Putamen (tissue), 1 donor: ENCODE measurements around the gene CDH4.

Experiments
- DNase-seq: peaks from one replicate; pipeline ENCODE4 v3.0.0-alpha.2; 2016; ENCODE audit warnings: low spot score

Gene CDH4

DNA sequence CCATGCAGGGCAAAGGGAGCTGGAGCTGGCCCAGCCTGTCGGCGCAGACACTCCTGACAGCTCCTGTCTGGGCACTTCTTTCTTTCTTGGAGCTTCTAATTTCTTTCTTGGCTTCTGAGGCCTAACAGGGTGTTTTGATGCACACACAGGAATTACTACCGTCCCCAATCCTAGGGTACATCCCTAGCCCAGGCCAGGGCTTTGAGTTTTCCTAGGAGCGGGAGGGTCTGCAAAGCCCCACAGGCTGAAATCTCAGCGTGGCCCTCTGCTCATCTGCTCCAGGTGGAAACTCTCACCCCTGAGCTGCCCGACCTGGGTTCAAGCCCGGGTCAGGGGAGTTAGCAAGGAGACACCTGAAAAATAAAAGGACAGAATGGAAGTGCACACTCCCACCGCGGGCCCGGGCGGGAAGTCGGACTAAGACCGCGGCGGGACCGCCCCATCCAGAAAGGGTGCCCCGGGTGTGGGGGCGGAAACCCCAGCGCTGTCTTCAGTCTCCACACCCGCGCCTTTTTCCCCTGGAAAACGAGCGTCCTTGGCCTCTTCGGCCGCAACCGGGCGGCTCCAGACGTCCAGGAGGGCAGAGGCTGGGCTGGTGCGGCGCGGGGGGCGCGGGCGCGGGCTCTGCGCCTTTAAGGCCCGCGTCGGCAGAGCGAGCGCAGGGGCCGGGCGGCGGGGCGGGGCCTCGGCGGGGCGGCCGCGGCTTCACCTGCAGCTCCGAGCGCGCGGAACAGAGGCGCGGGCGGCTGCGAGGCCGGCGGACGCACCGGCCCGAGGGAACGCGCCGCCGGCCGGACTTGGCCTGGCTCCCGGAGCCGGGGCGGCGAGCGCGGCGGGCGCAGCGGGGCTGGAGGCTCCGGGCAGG, at the start of gene CDH4:
TSS of gene CDH4 (plus strand) at position 733 of the 865 bp plus-strand sequence.
- DNase-seq, result no peak

DNA sequence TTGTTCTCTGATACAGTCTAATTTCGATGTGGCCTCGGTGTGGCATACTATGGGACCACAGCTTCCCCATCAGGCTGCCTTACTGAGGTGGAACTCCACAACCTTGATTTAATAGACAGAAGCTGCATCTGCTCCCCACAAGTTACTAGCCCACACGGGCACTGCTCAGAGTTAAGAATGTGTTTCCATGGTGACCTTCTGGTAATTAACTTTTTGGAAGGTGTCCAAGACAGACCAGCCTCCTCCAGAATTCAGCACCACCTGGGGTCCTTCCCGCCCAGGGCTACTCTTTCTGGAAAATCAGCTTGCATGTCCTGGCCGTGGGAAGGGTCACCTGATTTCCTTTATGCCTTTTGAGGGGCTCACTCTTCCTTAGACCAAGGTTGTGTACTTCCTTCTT, 48.7 kb upstream of the CDH4 start:
- no peak for DNase-seq

DNA sequence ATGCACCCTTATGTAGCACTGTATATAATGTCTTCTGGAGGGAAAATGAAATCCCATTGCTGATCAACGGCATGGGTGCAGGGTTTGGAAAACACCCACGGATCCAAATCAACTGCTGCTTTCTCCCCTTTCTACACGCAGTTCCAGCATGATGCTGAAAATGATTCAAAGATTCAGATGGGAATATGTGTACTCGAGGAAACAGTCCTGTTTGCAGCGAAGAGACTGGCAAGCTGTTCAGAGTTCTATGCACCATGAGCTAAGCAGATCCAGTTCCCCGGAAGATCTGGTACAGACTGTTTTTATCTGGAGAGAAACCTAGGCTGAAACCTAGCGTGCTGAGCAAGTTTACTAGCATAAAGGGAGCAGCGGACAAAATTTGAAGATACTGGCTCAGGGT, 47.9 kb upstream of the CDH4 start:
- DNase-seq, result no peak

DNA sequence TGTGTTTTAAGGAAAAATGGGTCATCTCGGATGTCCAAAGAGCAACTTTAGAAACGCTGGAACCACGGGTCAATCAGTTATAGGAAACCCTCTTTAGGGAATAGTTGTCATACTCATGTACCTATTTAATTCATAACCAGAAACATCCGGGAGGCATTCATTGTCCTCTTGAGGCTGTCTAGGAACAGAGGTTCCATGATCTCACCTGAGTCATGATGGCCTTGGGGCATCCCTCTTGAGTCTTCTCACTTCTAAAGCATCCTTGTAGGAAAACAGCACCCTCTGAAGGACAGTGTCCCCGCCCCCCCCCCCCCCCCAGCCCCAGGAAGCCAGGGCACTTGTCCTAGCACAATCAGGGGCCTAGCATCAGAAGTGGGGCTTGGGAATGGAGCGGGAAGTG, 46.3 kb upstream of the CDH4 start:
- DNase-seq, result no peak

DNA sequence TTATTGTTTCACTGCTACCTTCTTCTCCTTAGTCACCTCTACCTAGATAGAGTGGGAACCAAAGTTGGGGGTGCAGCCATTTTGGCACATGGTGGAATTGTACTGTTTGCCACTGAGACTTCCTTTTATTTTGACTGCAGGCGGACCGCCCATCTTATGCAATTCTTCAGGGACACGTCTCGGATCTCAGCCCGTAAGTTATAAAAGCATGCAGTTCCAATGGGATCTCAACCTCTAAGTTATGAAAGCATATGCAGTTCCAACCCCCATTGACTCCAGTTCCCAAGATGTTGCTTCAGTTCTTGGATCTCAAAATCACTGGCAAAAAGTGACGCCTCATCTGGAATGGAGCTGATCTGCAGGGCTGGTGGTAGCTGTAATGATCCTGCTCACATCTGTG, 41.2 kb upstream of the CDH4 start:
- no peak for DNase-seq

DNA sequence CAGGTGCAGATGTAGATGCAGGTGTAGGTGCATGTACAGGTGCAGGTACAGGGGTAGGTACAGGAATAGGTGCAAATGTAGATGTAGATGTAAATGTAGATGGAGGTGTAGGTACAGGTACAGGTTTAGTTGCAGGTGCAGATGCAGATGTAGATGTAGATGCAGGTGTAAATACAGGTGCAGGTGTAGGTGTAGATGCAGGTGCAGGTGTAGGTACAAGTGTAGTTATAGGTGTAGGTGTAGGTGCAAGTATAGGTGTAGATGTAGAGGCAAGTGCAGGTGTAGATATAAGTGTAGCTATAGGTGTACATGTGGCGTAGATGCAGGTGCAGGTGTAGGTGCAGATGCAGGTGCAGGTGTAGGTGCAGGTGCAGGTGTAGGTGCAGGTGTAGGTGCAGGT, 34.2 kb upstream of the CDH4 start:
- no peak for DNase-seq

DNA sequence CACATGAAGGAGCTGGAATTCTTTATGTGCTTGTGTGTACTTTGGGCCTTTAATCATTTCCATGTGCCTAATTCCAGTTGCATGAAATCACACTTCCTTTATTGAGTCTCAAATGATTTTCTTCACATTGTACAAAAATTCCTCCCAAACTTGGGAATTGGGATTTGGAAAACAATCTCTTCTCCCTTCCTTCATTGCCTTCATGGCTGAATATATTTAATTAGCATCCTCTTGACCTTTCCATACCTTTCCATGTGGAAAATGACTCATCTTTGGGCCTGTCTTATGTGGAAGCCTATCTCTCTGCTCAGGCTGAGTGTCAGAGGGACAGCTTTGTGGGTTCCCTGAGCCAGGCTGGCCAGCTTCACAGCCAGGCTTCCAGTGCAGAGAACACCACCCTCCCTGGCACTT, 33.0 kb upstream of the CDH4 start:
- DNase-seq, result no peak

DNA sequence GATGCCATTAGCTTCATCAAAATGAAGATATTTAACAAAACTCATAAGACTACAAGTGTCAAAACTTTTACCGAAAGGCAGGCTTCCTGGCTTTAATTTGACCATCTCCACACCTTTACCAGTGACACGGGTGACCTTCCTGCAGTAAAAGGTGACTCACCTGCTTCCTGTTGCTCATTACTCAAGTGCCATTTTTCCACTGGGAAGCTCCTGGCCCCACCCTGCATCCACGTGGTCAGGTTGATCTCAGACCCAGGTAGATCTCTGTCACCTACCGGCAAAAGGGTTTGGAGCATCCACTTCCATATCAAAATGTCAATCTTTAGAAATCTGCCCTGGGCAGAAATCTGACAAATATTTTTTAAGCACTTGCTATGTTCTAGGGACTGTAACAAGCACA, 31.9 kb upstream of the CDH4 start:
- no peak for DNase-seq

DNA sequence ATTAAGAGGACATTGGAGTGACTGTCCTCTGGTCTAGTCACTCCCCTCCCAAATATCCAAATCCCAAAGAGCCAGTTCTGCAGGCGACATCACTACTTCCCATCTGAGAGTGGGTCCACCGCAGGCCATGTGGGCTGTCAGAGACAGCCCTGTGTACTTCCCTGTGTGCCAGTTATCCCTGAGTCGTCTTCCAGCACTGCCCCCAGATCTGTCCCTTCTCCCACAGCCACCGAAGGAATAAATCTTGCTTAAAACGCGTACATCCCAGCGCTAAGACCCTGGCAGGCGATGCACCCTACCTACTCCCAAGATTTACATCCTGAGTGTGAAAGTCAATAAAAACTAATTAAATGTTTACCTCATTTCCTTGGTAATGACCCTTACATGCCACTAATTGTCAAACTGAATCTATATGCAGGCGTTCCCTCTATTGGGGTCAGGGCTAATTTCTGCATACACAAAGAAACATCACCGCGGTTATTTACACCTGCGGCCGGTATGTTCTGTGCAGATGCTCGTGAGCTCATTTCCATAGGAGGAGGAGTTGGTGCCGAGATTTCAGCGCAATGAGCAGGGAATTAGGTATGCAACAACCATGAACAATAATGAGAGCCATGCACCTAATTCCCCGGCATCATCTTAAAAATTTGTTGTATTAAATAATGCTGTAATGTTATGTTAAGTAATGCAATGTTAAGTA, 31.3 kb upstream of the CDH4 start:
- no peak for DNase-seq

DNA sequence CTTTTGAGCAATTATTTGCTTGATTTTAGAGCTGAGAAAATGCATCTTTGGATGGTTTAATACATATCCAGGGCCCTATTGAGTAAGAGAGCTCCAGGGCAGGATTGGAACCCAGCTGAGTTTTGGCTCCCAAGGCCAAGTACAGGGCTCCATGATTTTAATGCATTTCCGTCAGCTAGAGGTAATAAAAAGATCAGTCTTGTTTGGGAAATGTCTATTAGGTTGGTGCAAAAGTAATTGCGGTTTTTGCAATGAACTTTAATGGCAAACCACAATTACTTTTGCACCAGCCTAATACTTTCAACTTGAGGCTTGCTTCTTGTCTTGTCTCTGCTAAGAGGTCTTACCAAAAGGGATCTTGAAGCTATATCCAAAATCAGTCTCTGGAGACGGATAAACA, 29.4 kb upstream of the CDH4 start:
- no peak for DNase-seq

DNA sequence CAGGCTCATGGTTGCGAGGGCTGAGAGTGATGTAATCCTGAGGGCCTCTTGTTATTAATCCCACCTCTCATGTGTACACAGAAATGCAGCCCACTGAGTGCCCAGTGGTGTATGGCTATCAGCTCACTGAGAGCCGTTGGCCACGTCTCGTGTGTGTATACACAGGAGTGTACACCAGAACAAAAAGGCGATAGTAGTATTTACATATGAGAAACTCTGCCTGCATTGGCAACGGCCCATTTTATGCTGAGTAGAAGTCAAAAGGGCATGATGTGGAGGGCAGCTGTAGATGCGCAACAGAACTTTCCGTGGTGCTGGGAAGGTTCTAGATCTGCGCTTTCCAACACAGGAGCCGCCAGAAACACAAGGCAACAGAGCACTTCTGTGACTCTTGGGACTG, 28.9 kb upstream of the CDH4 start:
- no peak for DNase-seq

DNA sequence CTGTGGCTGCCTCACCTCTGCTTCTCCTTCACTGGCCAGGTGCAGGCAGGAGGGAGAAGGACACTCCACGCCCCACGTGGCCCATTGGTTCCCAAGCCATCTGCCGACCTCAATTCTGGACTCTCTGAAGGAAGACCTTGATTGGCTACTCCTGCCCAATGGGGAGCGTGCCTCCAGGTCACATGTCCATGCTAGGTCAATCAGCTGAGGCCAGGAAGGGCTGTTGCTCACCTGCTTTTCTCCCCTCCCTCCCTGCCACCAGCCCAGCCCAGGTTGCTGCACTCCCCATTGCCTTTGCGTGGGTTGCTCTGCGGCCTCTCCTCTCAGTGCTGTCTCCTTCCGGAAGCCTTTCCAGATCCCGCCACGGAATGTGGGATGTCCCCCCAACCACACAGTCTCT, 21.9 kb upstream of the CDH4 start:
- DNase-seq, result no peak

DNA sequence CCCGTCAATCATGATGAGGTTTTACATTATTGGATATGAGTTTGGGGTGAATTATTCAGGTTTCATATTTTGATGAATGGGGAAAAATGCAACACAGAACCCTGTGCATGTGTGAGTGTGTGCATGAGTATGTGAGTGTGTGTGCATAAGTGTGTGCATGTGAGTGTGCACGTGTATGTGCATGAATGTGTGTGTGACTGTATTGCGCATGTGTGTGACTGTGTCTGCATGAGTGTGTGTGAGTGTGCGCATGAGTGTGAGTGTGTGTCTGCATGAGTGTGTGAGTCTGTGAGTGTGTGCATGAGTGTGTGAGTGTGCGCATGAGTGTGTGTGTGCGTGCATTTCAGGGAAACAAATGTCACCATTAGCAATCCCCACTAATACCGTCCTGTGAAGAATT, 18.5 kb upstream of the CDH4 start:
- no peak for DNase-seq

DNA sequence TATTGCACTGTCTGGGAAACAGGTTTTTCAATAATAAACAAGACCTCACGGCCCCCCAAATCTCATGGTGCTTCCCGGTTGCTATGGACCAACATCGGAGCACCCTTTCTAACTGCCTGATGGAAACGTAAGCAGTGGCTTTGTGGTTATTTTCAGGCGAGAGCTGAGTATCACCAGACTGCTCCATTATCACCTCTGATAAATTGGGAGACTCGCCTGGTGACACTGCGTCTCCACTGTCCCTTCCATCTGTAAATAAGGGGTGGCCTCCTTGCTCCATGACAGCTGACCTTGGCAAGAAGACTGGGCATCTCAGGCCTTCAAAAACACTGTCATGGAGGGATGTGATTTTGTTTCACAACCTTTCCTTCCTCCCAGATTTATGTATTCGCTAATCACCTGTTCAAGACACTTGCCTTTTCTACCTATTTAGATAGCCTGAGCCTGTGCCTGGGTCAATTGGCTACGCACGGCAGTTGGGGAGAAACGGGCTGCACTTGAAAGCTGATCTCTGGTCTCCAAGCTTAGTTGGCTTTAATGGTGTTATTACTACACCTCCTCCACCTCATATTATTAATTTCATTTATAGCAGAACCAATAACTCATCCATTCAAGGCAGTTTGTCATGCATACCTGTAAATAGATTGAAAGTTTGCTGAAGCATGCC, 17.7 kb upstream of the CDH4 start:
- DNase-seq, result no peak

DNA sequence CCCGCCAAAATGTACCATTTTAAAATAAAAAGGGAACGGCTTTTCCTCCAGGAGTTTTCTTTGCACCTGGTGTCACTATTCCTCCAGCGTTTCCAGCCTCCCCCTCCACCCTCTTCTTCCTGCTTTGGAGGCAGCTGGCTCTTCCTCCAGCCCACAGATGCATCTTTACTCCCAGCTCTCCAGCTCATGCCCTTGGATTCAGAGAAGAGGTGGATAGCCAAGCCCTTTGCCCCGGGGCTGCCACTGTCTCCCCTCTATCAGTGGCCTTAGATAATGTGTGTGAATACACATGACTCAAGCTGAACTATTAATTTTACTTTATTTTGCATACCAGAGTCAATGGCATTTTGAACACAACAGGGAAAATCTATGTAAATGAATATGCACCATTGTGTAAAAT, 15.3 kb upstream of the CDH4 start:
- no peak for DNase-seq

DNA sequence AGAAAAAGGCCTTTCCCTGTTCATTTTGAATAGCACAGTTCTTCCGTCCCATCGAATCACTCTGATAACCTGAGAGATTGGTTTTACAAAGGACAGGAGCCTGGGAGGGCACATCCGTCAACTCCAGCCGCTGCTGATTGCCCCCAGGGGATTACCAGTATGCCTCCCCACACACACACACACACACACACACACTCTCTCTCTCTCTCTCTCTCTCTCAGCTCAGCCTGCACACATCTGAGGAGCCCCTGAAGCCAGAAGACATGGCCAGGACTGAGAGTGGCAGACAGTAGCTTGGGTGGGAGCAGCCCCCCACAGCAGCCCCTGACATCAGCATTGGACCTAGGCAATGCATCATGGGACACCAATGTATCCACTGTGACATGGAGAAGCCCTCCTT, 13.2 kb upstream of the CDH4 start:
- DNase-seq, result no peak

DNA sequence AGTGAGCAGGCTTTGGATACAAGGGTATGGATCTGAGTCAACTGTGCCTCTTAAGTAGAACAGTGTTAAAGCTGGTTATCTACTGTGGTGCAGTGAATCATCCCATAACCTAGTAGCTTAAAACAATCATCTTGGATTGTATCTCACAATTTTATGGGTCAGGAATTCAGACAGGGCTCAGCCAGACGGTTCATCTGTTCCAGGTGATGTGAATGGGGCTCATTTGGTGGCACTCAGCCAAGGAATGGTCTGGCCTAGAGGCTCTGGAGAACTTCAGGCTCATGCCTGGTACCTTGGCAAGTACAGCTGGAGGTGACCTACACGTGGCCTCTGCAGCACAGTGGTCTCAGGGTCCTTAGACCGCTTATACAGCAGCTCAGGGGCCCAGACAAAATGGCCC, 11.2 kb upstream of the CDH4 start:
- DNase-seq, result no peak

DNA sequence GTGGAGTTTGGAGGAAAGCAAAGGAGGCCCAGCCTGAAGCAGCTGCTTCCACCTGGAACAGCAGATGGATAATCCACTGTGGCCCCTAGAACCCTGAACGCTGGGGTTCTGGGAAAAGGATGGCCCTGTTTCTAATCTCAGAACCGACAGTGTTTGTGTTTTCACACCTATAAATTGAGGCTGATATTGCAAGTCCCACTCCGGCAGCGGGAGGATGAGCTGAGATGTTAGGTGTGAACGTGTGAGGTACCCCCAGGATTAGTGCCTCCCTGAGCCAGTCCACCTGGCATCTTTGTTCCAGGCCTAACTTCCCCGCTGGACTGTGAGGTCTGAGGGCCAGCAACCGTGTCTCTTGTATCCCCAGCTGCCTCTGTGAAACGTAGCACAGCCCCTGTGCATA, 7.8 kb upstream of the CDH4 start:
- no peak for DNase-seq

DNA sequence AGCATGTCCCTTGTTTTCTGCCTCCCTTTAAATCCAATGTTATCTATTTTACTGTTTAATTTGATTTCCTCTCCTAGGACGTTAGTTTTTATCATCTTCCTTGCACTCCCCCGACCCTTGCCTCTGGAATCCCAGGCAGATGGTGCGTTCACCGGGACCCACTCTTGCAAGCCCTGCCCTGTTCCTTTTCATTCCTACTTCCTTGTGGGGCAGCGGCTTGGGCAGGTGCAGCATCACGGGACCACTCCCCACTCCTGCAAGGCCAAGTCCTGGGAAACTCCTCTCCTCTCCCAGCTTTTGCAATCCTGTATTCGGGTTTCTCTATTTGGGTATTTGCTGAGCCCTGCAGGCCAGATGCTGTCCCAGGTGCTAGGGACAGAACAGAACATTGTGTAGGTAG, 5.8 kb upstream of the CDH4 start:
- no peak for DNase-seq

DNA sequence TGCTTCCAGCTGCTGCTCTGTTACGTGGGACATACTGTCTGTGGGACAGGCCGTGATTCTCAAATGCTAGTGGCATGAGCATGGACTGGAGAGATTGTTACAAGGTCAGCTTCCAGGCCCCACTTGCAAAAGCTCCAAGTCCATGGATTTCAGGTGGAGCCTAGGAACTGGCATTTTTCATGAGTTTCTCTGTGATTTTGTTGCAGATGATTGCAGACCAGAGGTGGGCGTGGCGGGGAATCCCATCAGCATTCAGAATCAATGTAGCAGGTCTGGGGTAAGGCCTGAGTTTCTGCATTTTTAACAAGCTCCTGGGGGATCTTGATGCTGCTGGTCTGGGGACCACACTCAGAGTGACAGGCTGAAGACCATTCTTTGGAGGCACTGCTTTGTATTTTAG, 2.4 kb upstream of the CDH4 start:
- no peak for DNase-seq

DNA sequence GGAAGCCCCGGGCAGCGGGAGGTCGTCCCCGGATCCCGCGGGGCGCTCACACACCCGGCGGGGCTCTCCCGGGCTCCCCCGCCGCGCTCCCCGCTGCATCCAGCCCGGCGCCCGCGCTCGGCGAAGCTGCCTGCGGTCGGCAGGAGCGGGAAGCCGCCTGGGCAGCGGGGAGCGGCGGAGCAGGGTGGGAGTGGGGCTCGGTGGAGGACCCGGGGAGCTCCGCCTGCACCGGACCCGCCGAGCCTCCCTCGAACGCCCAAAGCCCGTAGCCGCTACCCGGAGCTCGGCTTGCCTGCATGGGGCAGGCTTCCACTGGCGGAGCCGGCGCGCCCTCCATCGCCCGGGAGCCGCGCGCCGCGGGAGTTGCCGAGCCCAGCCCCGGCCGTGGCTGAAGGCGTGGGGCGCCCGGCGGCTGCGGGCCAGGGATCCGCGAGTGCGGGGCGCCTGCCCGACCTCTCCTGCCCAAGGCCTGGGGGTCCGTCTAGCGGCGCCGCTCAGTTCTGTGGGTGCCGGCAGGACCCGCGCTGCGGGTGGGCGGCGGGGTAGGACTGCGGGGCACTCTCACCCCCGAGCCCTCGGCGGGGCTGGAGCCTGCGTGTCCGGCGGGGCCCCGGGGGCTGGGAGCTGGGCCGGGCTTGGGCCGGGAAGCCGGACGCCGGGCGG, 671 bp downstream of the CDH4 start:
- no peak for DNase-seq

DNA sequence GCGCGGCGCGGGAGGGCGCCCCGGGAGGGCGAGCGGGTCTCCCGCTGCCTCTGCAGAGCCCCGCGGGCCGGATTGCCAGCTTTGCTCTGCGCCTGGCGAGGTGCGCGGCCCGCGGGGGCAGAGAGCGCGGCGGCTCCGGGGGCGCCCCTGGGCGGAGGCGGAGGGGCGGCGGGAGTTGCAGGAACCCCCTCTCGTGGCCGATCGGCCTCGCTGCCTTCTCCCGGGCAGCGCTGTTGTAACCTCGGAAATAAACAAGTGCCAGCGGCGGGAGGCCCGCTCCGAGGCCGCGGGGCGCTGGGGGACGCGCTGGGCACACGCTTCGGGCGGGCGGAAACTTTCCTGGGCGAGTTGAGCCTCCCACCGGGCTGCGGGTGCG, 1.2 kb downstream of the CDH4 start:
- DNase-seq, result no peak
